SHP77 treated with DMSO at 0.1 percent for 48 hours (cell line): ENCODE measurements around the gene SLIT3.
"Not testable (repeated sequence)": the region's sequence is repeated elsewhere in the genome, so short reads cannot be mapped to it uniquely, and the experiment has no call there.

Experiments used
- DNase-seq: peaks from one replicate; lab custom pipeline; 2025; lab: John Stamatoyannopoulos, UW

SLIT3 gene

GRCh38 chr5:168637281-168637680, 663.7 kb downstream of the SLIT3 start:
- no peak for DNase-seq

GRCh38 chr5:168630958-168631357, 670.0 kb downstream of the SLIT3 start:
- DNase-seq, result not testable (repeated sequence)

GRCh38 chr5:168624850-168625364, 676.0 kb downstream of the SLIT3 start:
- no peak for DNase-seq

- DNase-seq, result no peak
These were observed 680.1 kb downstream of the SLIT3 start for GRCh38 chr5:168620807-168621206.

- DNase-seq, result no peak
These were observed 686.3 kb downstream of the SLIT3 start for GRCh38 chr5:168614661-168615060.

GRCh38 chr5:168613996-168614395, 686.9 kb downstream of the SLIT3 start:
- DNase-seq, result no peak

GRCh38 chr5:168613396-168613795, 687.5 kb downstream of the SLIT3 start:
- DNase-seq, result no peak

- no peak for DNase-seq
These were observed 687.9 kb downstream of the SLIT3 start for GRCh38 chr5:168612996-168613395.

GRCh38 chr5:168612123-168612522, 688.8 kb downstream of the SLIT3 start:
- DNase-seq, result no peak
